K562 (cell line): ENCODE results near the gene CHCHD10. TPM values are rescaled to one million over a fixed set of nuclear protein-coding genes. Genes with fewer than 3 reads are reported as not detected.
A peak's percentile ranks its signal among the peaks of the same experiment; 100 is the strongest.

Experiments used
- CXXC5 ChIP-seq: fragments of 250-450 bp; sonication (Bioruptor Pico); IDR thresholded peaks from 2 replicates; pipeline ENCODE4 v1.8.0; 2022; ENCODE audit warnings: inconsistent platforms, mild to moderate bottlenecking, moderate library complexity
- GTF2A2 ChIP-seq: IDR thresholded peaks from 2 replicates; pipeline ENCODE4 v1.6.1; 2016; ENCODE audit warnings: mild to moderate bottlenecking, missing genetic modification characterization, missing compliant biosample characterization
- KLF6 ChIP-seq: fragments of 250-450 bp; sonication (Bioruptor Pico); IDR thresholded peaks from 2 replicates; pipeline ENCODE4 v1.4.0; 2020; ENCODE audit warnings: mild to moderate bottlenecking, moderate library complexity, borderline replicate concordance
- MGA ChIP-seq: fragments of 450-650 bp; IDR thresholded peaks from 2 replicates; pipeline ENCODE4 v1.6.1; 2016; ENCODE audit warnings: mild to moderate bottlenecking, moderate library complexity
- NR2C2 ChIP-seq, 2 experiments: fragments of 200-800 bp in 1 of 2; sonication (Bioruptor generic) in 1 of 2; sonication (generic) in 1 of 2; formaldehyde crosslinking in 1 of 2; IDR thresholded peaks; 2 replicates each; pipeline versions ENCODE4 v1.6.1 to v1.8.0; 2016 to 2022; ENCODE audit warnings: mild to moderate bottlenecking in 1 of 2, missing compliant biosample characterization in 1 of 2, missing genetic modification characterization in 1 of 2, missing genetic modification reagents in 1 of 2
- RFX7 ChIP-seq: fragments of 250-450 bp; sonication (Bioruptor Pico); IDR thresholded peaks from 2 replicates; pipeline ENCODE4 v1.5.1; 2021; ENCODE audit warnings: mild to moderate bottlenecking
- ZC3H4 ChIP-seq: sonication (generic); formaldehyde crosslinking; IDR thresholded peaks from 2 replicates; pipeline ENCODE4 v1.9.0; 2021; ENCODE audit warnings: missing genetic modification reagents, borderline replicate concordance
- ZNF280B ChIP-seq: fragments of 250-450 bp; sonication (Bioruptor Pico); IDR thresholded peaks from 2 replicates; pipeline ENCODE4 v1.5.1; 2021; ENCODE audit warnings: mild to moderate bottlenecking
- ZNF764 ChIP-seq: fragments of 250-450 bp; sonication (Bioruptor Pico); IDR thresholded peaks from 2 replicates; pipeline ENCODE4 v1.4.0; 2020; ENCODE audit warnings: low read depth, mild to moderate bottlenecking, moderate library complexity
- polyA plus RNA-seq, 8 experiments: library from polyadenylated mRNA; depleted of rRNA in 4 of 8; stranded (reverse) in 5 of 8; unstranded in 3 of 8; fragments of >200 nt; fragmentation: Nextera tagmentation in 2 of 8; fragmentation: Illumina TruSeq in 1 of 8; extraction: Ambion mirVana in 2 of 8; extraction: Trizol in 1 of 8; gene quantifications; 2 replicates each; pipeline versions ENCODE4 v1.2.1 to v1.2.3, GENCODE V29; 2011 to 2014; ENCODE audit warnings: inconsistent platforms in 1 of 8, missing spikeins in 1 of 8
- total RNA-seq, 7 experiments: library from RNA; depleted of rRNA in 6 of 7; stranded (reverse); fragments of >200 nt in 6 of 7; fragmentation: Illumina TruSeq in 2 of 7; extraction: Trizol in 2 of 7; gene quantifications; 2 replicates each; pipeline versions ENCODE4 v1.2.1 to v1.2.3, GENCODE V29; 2011 to 2021; ENCODE audit warnings: low replicate concordance in 1 of 7
- TF ChIP-seq, protein P1 (sequence below): fragments of 450-650 bp; conservative IDR thresholded peaks from 2 replicates; pipeline ENCODE4 v1.6.1; 2016; ENCODE audit warnings: missing genetic modification characterization, low read depth, mild to moderate bottlenecking, missing compliant biosample characterization, moderate library complexity

Gene CHCHD10
- total and polyA plus RNA-seq, 9 of the 15 experiments (the other 6 are each of a cell fraction or from before 2014, with no cell fraction given), result 15.2 to 292 (median 102) TPM

GRCh38 chr22:23716811-23717801 is 50.7 kb downstream of the CHCHD10 start (continued):
- TF ChIP-seq MGA (peak; percentile 81), NR2C2 (CRISPR knock-in tag; IDR thresholded peaks at IDR 0.05) (peak; percentile 91), NR2C2 (tag; IDR thresholded peaks at IDR 0.05) (peak; percentile 94), ZC3H4 (no peak), RFX7 (CRISPR knock-in tag) (no peak), ZNF280B (CRISPR knock-in tag) (no peak), CXXC5 (CRISPR knock-in tag) (peak; percentile 98), ZNF764 (CRISPR knock-in tag) (no peak), GTF2A2 (tag) (no peak), KLF6 (no peak)
- TF ChIP-seq, protein P1, sequence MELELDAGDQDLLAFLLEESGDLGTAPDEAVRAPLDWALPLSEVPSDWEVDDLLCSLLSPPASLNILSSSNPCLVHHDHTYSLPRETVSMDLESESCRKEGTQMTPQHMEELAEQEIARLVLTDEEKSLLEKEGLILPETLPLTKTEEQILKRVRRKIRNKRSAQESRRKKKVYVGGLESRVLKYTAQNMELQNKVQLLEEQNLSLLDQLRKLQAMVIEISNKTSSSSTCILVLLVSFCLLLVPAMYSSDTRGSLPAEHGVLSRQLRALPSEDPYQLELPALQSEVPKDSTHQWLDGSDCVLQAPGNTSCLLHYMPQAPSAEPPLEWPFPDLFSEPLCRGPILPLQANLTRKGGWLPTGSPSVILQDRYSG (tag), result no peak
